ENCODE data around the gene RAB4A. TPM values are rescaled to one million over a fixed set of nuclear protein-coding genes. Genes with fewer than 3 reads are reported as not detected.
"Not testable (repeated sequence)": the region's sequence is repeated elsewhere in the genome, so short reads cannot be mapped to it uniquely, and the experiment has no call there.

RAB4A gene
- total and polyA plus RNA-seq, 3 donors from 2014 or later, result 27.2 to 55.1 (median 30.2) TPM

GRCh38 chr1:229286099-229286766, 15.3 kb downstream of the RAB4A start:
- no peak for DNase-seq
- intact Hi-C loops (cut with DNase I; ENCODE audit: low total_unique reads), result no loop called here
- no peaks in the 10 kb centered on the region for H3K9me3 ChIP-seq
- TF ChIP-seq POLR2A (IDR thresholded peaks at IDR 0.05), result no peak
- 89 to 90% methylated on average over 2 of the region's 2 CpGs for WGBS, 2 donors
- no peak overlapping the region for H3K27ac ChIP-seq
- H3K27me3 ChIP-seq, result no peaks in the 10 kb centered on the region
- no peak overlapping the region for H3K4me3 ChIP-seq
- H3K4me1 ChIP-seq, result no peaks in the 10 kb centered on the region
- no peaks in the 10 kb centered on the region for H3K36me3 ChIP-seq (ENCODE audit: low read depth, missing control alignments)

GRCh38 chr1:229287267-229287666, 16.4 kb downstream of the RAB4A start:
- no peak for DNase-seq
- 76 to 80% methylated on average over 1 of the region's 1 CpG for WGBS, 2 donors
- Histone ChIP-seq H3K4me3 (no peak overlapping the region), H3K4me1 (no peaks in the 10 kb centered on the region), H3K27me3 (no peaks in the 10 kb centered on the region), H3K9me3 (no peaks in the 10 kb centered on the region), H3K36me3 (ENCODE audit: low read depth, missing control alignments) (no peaks in the 10 kb centered on the region), H3K27ac (no peak overlapping the region)
- intact Hi-C loops (cut with DNase I; ENCODE audit: low total_unique reads), result no loop called here
- TF ChIP-seq POLR2A (IDR thresholded peaks at IDR 0.05), result no peak
- TF ChIP-seq CTCF (IDR thresholded peaks at IDR 0.05), result no peak

GRCh38 chr1:229288516-229288915, 17.6 kb downstream of the RAB4A start:
- TF ChIP-seq CTCF (IDR thresholded peaks at IDR 0.05) (no peak), POLR2A (IDR thresholded peaks at IDR 0.05) (no peak)
- Histone ChIP-seq H3K4me3 (no peak overlapping the region), H3K9me3 (no peaks in the 10 kb centered on the region), H3K4me1 (no peaks in the 10 kb centered on the region), H3K36me3 (ENCODE audit: low read depth, missing control alignments) (no peaks in the 10 kb centered on the region), H3K27ac (no peak overlapping the region), H3K27me3 (no peaks in the 10 kb centered on the region)
- WGBS, 2 donors, result 88 to 90% methylated on average over 1 of the region's 1 CpG
- no peak for DNase-seq
- intact Hi-C loops (cut with DNase I; ENCODE audit: low total_unique reads), result no loop called here

- WGBS, 2 donors, result 93 to 97% methylated on average over 4 of the region's 4 CpGs
- H3K4me3 ChIP-seq; H3K27me3 ChIP-seq; H3K4me1 ChIP-seq; H3K36me3 ChIP-seq (ENCODE audit: low read depth, missing control alignments); H3K9me3 ChIP-seq; H3K27ac ChIP-seq; intact Hi-C loops (cut with DNase I; ENCODE audit: low total_unique reads); DNase-seq: not testable (repeated sequence)
These were observed 20.8 kb downstream of the RAB4A start for GRCh38 chr1:229291686-229292085.

- Histone ChIP-seq H3K4me1 (no peaks in the 10 kb centered on the region), H3K27me3 (no peaks in the 10 kb centered on the region), H3K27ac (no peak overlapping the region), H3K36me3 (ENCODE audit: low read depth, missing control alignments) (no peaks in the 10 kb centered on the region), H3K9me3 (no peaks in the 10 kb centered on the region), H3K4me3 (no peak overlapping the region)
- intact Hi-C loops (cut with DNase I; ENCODE audit: low total_unique reads), result no loop called here
- DNase-seq, result no peak
- 87 to 90% methylated on average over 10 of the region's 10 CpGs for WGBS, 2 donors
- TF ChIP-seq POLR2A (IDR thresholded peaks at IDR 0.05), result no peak
- no peak for TF ChIP-seq CTCF (IDR thresholded peaks at IDR 0.05)
These were observed 22.8 kb downstream of the RAB4A start for GRCh38 chr1:229293528-229294204.
